K562 (cell line): ENCODE measurements around the gene C3. TPM values are rescaled to one million over a fixed set of nuclear protein-coding genes. Genes with fewer than 3 reads are reported as not detected.

Experiments used
- CHD2 ChIP-seq: IDR thresholded peaks from 2 replicates; pipeline ENCODE4 v1.6.1; 2011; ENCODE audit warnings: low read depth, low read length
- E2F4 ChIP-seq: sonication (generic); formaldehyde crosslinking; IDR thresholded peaks from 2 replicates; pipeline ENCODE4 v1.8.0; 2022; ENCODE audit warnings: mild to moderate bottlenecking, low read depth, missing genetic modification reagents
- ETV6 ChIP-seq, 3 experiments: fragments of 150-350 bp in 1 of 3; sonication (generic) in 1 of 3; formaldehyde crosslinking in 1 of 3; IDR thresholded peaks; 2 replicates each; pipeline versions ENCODE4 v1.6.1 to v1.8.0; 2014 to 2022; ENCODE audit warnings: borderline replicate concordance in 2 of 3, low read depth in 2 of 3, antibody characterized with exemption in 1 of 3, low read length in 1 of 3, mild to moderate bottlenecking in 1 of 3, missing genetic modification reagents in 1 of 3
- HDAC1 ChIP-seq, 2 experiments: fragments of 450-650 bp; IDR thresholded peaks; 2 replicates each; pipeline ENCODE4 v1.6.1; 2016 to 2017; ENCODE audit warnings: inconsistent platforms in 1 of 2, mild to moderate bottlenecking in 1 of 2, moderate library complexity in 1 of 2
- HMG20A ChIP-seq: fragments of 450-650 bp; formaldehyde crosslinking; conservative IDR thresholded peaks from 2 replicates; pipeline ENCODE4 v1.4.0; 2020; ENCODE audit warnings: mild to moderate bottlenecking, mixed read lengths
- MLLT1 ChIP-seq, 2 experiments: fragments of 450-650 bp; IDR thresholded peaks; 2 replicates each; pipeline ENCODE4 v1.6.1; 2016
- MXD1 ChIP-seq: fragments of 250-450 bp; sonication (Bioruptor Pico); IDR thresholded peaks from 2 replicates; pipeline ENCODE4 v1.8.0; 2021; ENCODE audit warnings: borderline replicate concordance, mild to moderate bottlenecking, moderate library complexity; ENCODE audit not compliant: poor library complexity, severe bottlenecking
- RFX5 ChIP-seq: IDR thresholded peaks from 2 replicates; pipeline ENCODE4 v1.6.1; 2011; ENCODE audit warnings: low read depth, mild to moderate bottlenecking, improper control_type of control experiment, low read length
- SETDB1 ChIP-seq: IDR thresholded peaks from one replicate; pipeline ENCODE4 v1.6.1; 2012; ENCODE audit warnings: low read length, control low read depth, inconsistent platforms
- SNAPC5 ChIP-seq: fragments of 250-450 bp; sonication (Bioruptor Pico); IDR thresholded peaks from 2 replicates; pipeline ENCODE4 v1.8.0; 2021; ENCODE audit warnings: moderate library complexity, mild to moderate bottlenecking, inconsistent platforms
- SRSF9 ChIP-seq: fragments of 200-400 bp; formaldehyde crosslinking; IDR thresholded peaks from 2 replicates; pipeline ENCODE4 v1.6.1; 2017; ENCODE audit warnings: low read depth, low read length, borderline replicate concordance
- ZBTB40 ChIP-seq, 2 experiments: fragments of 450-650 bp in 1 of 2; sonication (generic) in 1 of 2; formaldehyde crosslinking in 1 of 2; IDR thresholded peaks; 2 replicates each; pipeline versions ENCODE4 v1.7.1 to v1.9.0; 2016 to 2022; ENCODE audit warnings: inconsistent platforms in 1 of 2, mild to moderate bottlenecking in 1 of 2, missing genetic modification reagents in 1 of 2
- ZC3H4 ChIP-seq: sonication (generic); formaldehyde crosslinking; IDR thresholded peaks from 2 replicates; pipeline ENCODE4 v1.9.0; 2021; ENCODE audit warnings: missing genetic modification reagents, borderline replicate concordance
- ZNF444 ChIP-seq: fragments of 250-450 bp; sonication (Bioruptor Pico); IDR thresholded peaks from 2 replicates; pipeline ENCODE4 v1.4.0; 2020; ENCODE audit warnings: mild to moderate bottlenecking, moderate library complexity
- polyA plus RNA-seq, 8 experiments: library from polyadenylated mRNA; depleted of rRNA in 4 of 8; stranded (reverse) in 5 of 8; unstranded in 3 of 8; fragments of >200 nt; fragmentation: Nextera tagmentation in 2 of 8; fragmentation: Illumina TruSeq in 1 of 8; extraction: Ambion mirVana in 2 of 8; extraction: Trizol in 1 of 8; gene quantifications; 2 replicates each; pipeline versions ENCODE4 v1.2.1 to v1.2.3, GENCODE V29; 2011 to 2014; ENCODE audit warnings: inconsistent platforms in 1 of 8, missing spikeins in 1 of 8
- total RNA-seq, 7 experiments: library from RNA; depleted of rRNA in 6 of 7; stranded (reverse); fragments of >200 nt in 6 of 7; fragmentation: Illumina TruSeq in 2 of 7; extraction: Trizol in 2 of 7; gene quantifications; 2 replicates each; pipeline versions ENCODE4 v1.2.1 to v1.2.3, GENCODE V29; 2011 to 2021; ENCODE audit warnings: low replicate concordance in 1 of 7

C3 gene
- total and polyA plus RNA-seq, 9 of the 15 experiments (the other 6 are each of a cell fraction or from before 2014, with no cell fraction given), result 0.59 to 10.6 (median 2.2) TPM

- TF ChIP-seq ZBTB40 (IDR thresholded peaks at IDR 0.05) (peak; percentile 34; the same call in 1 of the 2 replicates), ZBTB40 (CRISPR knock-in tag; IDR thresholded peaks at IDR 0.05) (no peak), ZC3H4 (CRISPR knock-in tag) (no peak), HDAC1 (IDR thresholded peaks at IDR 0.05) (no peak), E2F4 (0 out of 2 replicates have a peak, but pooled peaks have one; percentile 46), RFX5 (no peak), CHD2 (no peak), HMG20A (no peak), ETV6 (IDR thresholded peaks at IDR 0.05; ENCODE audit: borderline replicate concordance in 1 of 2, low read depth in 2 of 2, low read length in 1 of 2) (no peak), ETV6 (CRISPR knock-in tag; IDR thresholded peaks at IDR 0.05; ENCODE audit: borderline replicate concordance) (0 out of 2 replicates have a peak, but pooled peaks have one; percentile 20), MLLT1 (IDR thresholded peaks at IDR 0.05) (no peak), MXD1 (CRISPR knock-in tag) (no peak), SNAPC5 (no peak), SETDB1 (no peak), SRSF9 (no peak), ZNF444 (CRISPR knock-in tag) (no peak)
Observed at GRCh38 chr19:6738787-6739389, 18.4 kb upstream of the C3 start (continued).
